Mesenchymal stem cell (in vitro differentiated cells and primary cell): ENCODE results near the gene RAB33B.

Experiments
- DNase-seq: peaks from one replicate; pipeline ENCODE4 v3.0.0-alpha.2; 2013
- H2AFZ ChIP-seq: one replicate; pipeline ENCODE4 v1.6.1; 2013; ENCODE audit warnings: low read depth, mild to moderate bottlenecking, control low read depth, inconsistent platforms, low read length, moderate library complexity
- H2AK5ac ChIP-seq: 2 replicates; pipeline ENCODE4 v1.6.1; 2013; ENCODE audit warnings: low read length, moderate library complexity, mild to moderate bottlenecking, inconsistent platforms; ENCODE audit not compliant: severe bottlenecking
- H2BK120ac ChIP-seq: one replicate; pipeline ENCODE4 v1.6.1; 2013; ENCODE audit warnings: low read depth, mild to moderate bottlenecking, inconsistent platforms, low read length, moderate library complexity
- H2BK12ac ChIP-seq, 2 experiments: one replicate each; pipeline ENCODE4 v1.6.1; 2013; ENCODE audit warnings: inconsistent platforms in 2 of 2, low read length in 2 of 2, mild to moderate bottlenecking in 2 of 2, moderate library complexity in 2 of 2, control low read depth in 1 of 2
- H2BK15ac ChIP-seq: one replicate; pipeline ENCODE4 v1.6.1; 2013; ENCODE audit warnings: mild to moderate bottlenecking, low read depth, inconsistent platforms; ENCODE audit not compliant: poor library complexity, severe bottlenecking
- H2BK5ac ChIP-seq: 2 replicates; pipeline ENCODE4 v1.6.1; 2013; ENCODE audit warnings: low read depth, mild to moderate bottlenecking, low read length, control low read depth, inconsistent platforms; ENCODE audit not compliant: poor library complexity, severe bottlenecking
- H3K14ac ChIP-seq, 2 experiments: one replicate each; pipeline ENCODE4 v1.6.1; 2013; ENCODE audit warnings: inconsistent platforms in 2 of 2, low read length in 2 of 2, control low read depth in 1 of 2, mild to moderate bottlenecking in 1 of 2, moderate library complexity in 1 of 2
- H3K18ac ChIP-seq, 2 experiments: one replicate each; pipeline ENCODE4 v1.6.1; 2013; ENCODE audit warnings: inconsistent platforms in 2 of 2, low read length in 2 of 2, control low read depth in 1 of 2, low read depth in 1 of 2, mild to moderate bottlenecking in 1 of 2
- H3K23ac ChIP-seq, 2 experiments: one replicate each; pipeline ENCODE4 v1.6.1; 2013; ENCODE audit warnings: inconsistent platforms in 2 of 2, low read length in 2 of 2, mild to moderate bottlenecking in 2 of 2, moderate library complexity in 2 of 2, control low read depth in 1 of 2
- H3K27ac ChIP-seq: 2 replicates; pipeline ENCODE4 v1.5.1; 2013; ENCODE audit warnings: mild to moderate bottlenecking, moderate library complexity, low read length, control low read depth, inconsistent platforms; ENCODE audit not compliant: poor library complexity, severe bottlenecking
- H3K27me3 ChIP-seq, 2 experiments: 2 replicates each; pipeline versions ENCODE4 v1.6.1 to v1.7.0; 2013; ENCODE audit warnings: low read length in 2 of 2, mild to moderate bottlenecking in 2 of 2, moderate library complexity in 2 of 2, control low read depth in 1 of 2, inconsistent platforms in 1 of 2; ENCODE audit not compliant: control insufficient read depth in 1 of 2, insufficient read depth in 1 of 2
- H3K36me3 ChIP-seq, 2 experiments: 2 replicates each; pipeline versions ENCODE4 v1.6.1 to v1.7.0; 2013; ENCODE audit warnings: low read length in 2 of 2, control low read depth in 1 of 2, inconsistent platforms in 1 of 2, low read depth in 1 of 2, mild to moderate bottlenecking in 1 of 2; ENCODE audit not compliant: insufficient read depth in 2 of 2, control insufficient read depth in 1 of 2
- H3K4ac ChIP-seq, 2 experiments: one replicate each; pipeline ENCODE4 v1.6.1; 2013; ENCODE audit warnings: inconsistent platforms in 2 of 2, low read length in 2 of 2, mild to moderate bottlenecking in 2 of 2, moderate library complexity in 2 of 2, control low read depth in 1 of 2, low read depth in 1 of 2
- H3K4me1 ChIP-seq: 2 replicates; pipeline ENCODE4 v1.6.1; 2013; ENCODE audit warnings: low read depth, low read length, control low read depth; ENCODE audit not compliant: control insufficient read depth, insufficient read depth
- H3K4me2 ChIP-seq: 2 replicates; pipeline ENCODE4 v1.6.1; 2013; ENCODE audit warnings: low read length, mild to moderate bottlenecking, inconsistent platforms; ENCODE audit not compliant: poor library complexity, severe bottlenecking
- H3K4me3 ChIP-seq, 2 experiments: 2 replicates each; pipeline versions ENCODE4 v1.5.1 to v1.7.0; 2013; ENCODE audit warnings: low read length in 2 of 2, mild to moderate bottlenecking in 2 of 2, control low read depth in 1 of 2, low read depth in 1 of 2; ENCODE audit not compliant: insufficient read depth in 1 of 2
- H3K79me1 ChIP-seq: replicated peaks from 2 replicates; pipeline ENCODE4 v1.6.1; 2013; ENCODE audit warnings: mild to moderate bottlenecking, control low read depth, low read length, inconsistent platforms; ENCODE audit not compliant: poor library complexity, severe bottlenecking
- H3K9ac ChIP-seq: 2 replicates; pipeline ENCODE4 v1.7.0; 2013; ENCODE audit warnings: mild to moderate bottlenecking, low read length, moderate library complexity
- H3K9me3 ChIP-seq: 2 replicates; pipeline ENCODE4 v1.7.0; 2013; ENCODE audit warnings: mild to moderate bottlenecking, low read length; ENCODE audit not compliant: control insufficient read depth
- H4K8ac ChIP-seq: one replicate; pipeline ENCODE4 v1.6.1; 2013; ENCODE audit warnings: inconsistent platforms, mild to moderate bottlenecking, low read length, moderate library complexity
- H4K91ac ChIP-seq: one replicate; pipeline ENCODE4 v1.6.1; 2013; ENCODE audit warnings: mild to moderate bottlenecking, low read length, inconsistent platforms
- WGBS: methylation state at CpG from one replicate; pipeline ENCODE4 v1.1.7; 2013; ENCODE audit warnings: mixed read lengths; 5-methylcytosine and 5-hydroxymethylcytosine counted together

RAB33B gene

DNA sequence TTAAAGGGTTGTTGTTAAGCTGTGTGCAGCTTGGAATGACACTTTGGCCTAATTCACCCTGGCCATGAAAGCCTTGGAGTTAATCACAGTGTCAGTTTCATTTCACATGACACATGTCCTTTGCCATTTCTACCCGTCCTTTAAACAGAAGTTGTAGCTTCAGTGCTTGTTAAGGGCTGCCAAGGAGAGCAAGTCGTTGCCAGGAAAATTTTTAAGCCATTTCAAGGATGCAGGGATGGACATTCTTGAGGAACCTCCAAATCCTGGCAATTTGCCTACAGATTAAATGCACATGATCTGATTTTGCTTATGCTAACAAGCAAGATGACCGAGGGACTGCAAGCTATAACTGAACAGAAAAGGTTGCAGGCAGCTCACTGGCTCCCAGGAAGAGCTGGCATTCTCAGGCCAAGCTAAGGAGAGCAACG, 61.6 kb downstream of the RAB33B start:
- no peak overlapping the region for H3K18ac ChIP-seq
- no peak overlapping the region for H2AK5ac ChIP-seq
- H3K9me3 ChIP-seq: no peaks in the 10 kb centered on the region
- H3K4me3 ChIP-seq: no peak overlapping the region
- no peak overlapping the region for H2BK5ac ChIP-seq
- no peak overlapping the region for H3K4me2 ChIP-seq
- H3K4ac ChIP-seq: no peak overlapping the region
- no peak overlapping the region for H2BK120ac ChIP-seq
- H3K23ac ChIP-seq: no peak overlapping the region
- H2BK15ac ChIP-seq: no peak overlapping the region
- no peak overlapping the region for H4K91ac ChIP-seq
- peaks cover 40 to 91% of the 10 kb centered on the region in 2 experiments for H3K36me3 ChIP-seq
- H2AFZ ChIP-seq: no peak overlapping the region
- no peak overlapping the region for H3K14ac ChIP-seq
- no peak overlapping the region for H4K8ac ChIP-seq
- no peak for DNase-seq
- H3K9ac ChIP-seq: no peak overlapping the region
- no peaks in the 10 kb centered on the region for H3K27me3 ChIP-seq
- peaks cover 2% of the 10 kb centered on the region for H3K4me1 ChIP-seq
- WGBS: 95% methylated on average over 4 of the region's 4 CpGs
- peaks cover 7% of the 10 kb centered on the region for H3K79me1 ChIP-seq
- H2BK12ac ChIP-seq: no peak overlapping the region
- no peak overlapping the region for H3K27ac ChIP-seq

DNA sequence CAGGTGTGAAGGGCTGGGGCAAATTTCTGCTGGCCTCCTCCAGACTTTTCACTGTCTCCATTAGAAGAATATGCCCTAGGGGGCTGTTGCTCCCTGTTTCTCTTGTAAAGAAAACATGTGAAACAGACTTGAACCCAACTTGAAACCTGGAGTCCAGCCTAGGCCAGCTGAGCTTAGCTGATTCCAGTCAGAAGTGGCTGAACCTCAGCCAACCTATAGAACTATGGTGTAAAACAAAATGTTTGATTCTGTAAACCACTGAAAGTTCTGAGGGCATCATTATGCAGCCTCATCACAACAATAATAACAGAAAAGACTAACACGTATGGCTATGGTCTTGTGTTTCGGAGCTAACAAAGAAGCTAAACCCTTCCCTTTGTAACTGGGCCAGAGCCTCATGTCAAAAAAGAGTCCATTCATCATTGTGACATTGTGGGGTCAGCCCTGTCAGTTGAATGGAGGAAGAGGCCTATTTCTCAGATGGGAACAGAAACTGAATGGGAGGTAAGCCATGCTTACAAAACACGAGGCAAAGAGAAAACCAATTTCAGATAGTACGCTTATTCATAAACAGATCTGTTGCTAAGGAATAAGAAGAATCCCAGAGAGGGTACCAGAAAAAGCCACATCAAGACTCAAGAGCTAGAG, 68.0 kb downstream of the RAB33B start:
- 97% methylated on average over 4 of the region's 4 CpGs for WGBS
- H2AK5ac ChIP-seq: no peak overlapping the region

DNA sequence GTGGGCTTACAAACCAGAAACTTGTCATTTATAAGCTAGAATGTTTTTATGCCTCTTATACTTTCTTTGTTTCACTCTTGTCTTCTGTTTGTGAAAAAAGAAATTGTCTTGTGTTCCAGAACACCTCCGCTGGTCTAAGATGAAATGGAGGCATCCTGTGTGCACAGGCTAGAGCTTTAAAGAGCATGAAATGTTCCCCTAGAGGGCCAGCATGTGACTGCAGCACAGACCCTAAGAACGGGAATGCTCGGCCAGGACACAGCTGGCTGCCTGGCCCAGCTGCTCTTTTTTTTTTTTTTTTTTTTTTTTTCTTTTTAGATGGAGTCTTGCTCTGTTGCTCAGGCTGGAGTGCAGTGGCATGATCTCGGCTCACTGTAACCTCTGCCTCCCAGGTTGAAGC, 68.5 kb downstream of the RAB33B start:
- Histone ChIP-seq H2BK5ac (no peak overlapping the region), H3K18ac (no peak overlapping the region), H3K9me3 (no peaks in the 10 kb centered on the region), H4K91ac (no peak overlapping the region), H3K27ac (no peak overlapping the region), H2AFZ (no peak overlapping the region), H2AK5ac (no peak overlapping the region), H3K27me3 (no peaks in the 10 kb centered on the region), H3K4ac (no peak overlapping the region), H4K8ac (no peak overlapping the region), H2BK12ac (no peak overlapping the region), H2BK15ac (no peak overlapping the region), H3K23ac (no peak overlapping the region), H3K79me1 (peaks cover 8% of the 10 kb centered on the region), H3K4me3 (no peak overlapping the region), H2BK120ac (no peak overlapping the region), H3K9ac (no peak overlapping the region), H3K36me3 (peaks cover 38 to 93% of the 10 kb centered on the region in 2 experiments), H3K14ac (no peak overlapping the region), H3K4me2 (no peak overlapping the region), H3K4me1 (peaks cover 4% of the 10 kb centered on the region)
- WGBS: 85% methylated on average over 4 of the region's 4 CpGs
- DNase-seq: no peak

More for the DNA sequence above, 68.0 kb downstream of the RAB33B start:
- Histone ChIP-seq H3K79me1 (peaks cover 7% of the 10 kb centered on the region), H4K91ac (no peak overlapping the region), H4K8ac (no peak overlapping the region), H3K36me3 (peaks cover 39 to 93% of the 10 kb centered on the region in 2 experiments), H3K4me1 (peaks cover 4% of the 10 kb centered on the region), H3K27ac (no peak overlapping the region), H3K14ac (no peak overlapping the region), H3K4ac (no peak overlapping the region), H2BK12ac (no peak overlapping the region), H3K9me3 (no peaks in the 10 kb centered on the region), H3K23ac (no peak overlapping the region), H3K4me3 (no peak overlapping the region), H2AFZ (no peak overlapping the region), H3K9ac (no peak overlapping the region), H2BK15ac (no peak overlapping the region), H3K18ac (no peak overlapping the region), H3K27me3 (no peaks in the 10 kb centered on the region), H2BK120ac (no peak overlapping the region), H2BK5ac (no peak overlapping the region), H3K4me2 (no peak overlapping the region)
- no peak for DNase-seq

DNA sequence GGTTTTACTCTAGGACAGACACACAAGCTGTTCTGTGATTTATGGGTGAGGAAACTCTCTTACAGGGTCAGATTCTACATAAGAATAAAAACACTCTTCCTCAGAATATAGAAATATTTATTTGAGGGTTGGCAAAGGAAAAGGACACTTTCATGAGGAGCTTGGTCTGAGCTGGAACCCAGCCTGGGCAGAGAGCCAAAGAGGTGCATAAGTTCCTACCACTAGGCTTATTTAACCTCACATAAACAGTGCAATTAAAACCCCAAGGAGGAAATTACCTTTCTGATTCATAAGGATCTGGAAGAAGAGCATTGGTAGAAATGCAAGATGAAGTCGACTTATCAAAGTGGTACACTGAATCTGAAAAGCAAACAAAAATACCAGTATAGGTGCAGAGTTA, 69.2 kb downstream of the RAB33B start:
- no peak overlapping the region for H3K4me3 ChIP-seq
- H3K9ac ChIP-seq: no peak overlapping the region
- no peak overlapping the region for H2AK5ac ChIP-seq
- no peak overlapping the region for H3K14ac ChIP-seq
- H3K27ac ChIP-seq: no peak overlapping the region
- H2BK12ac ChIP-seq: no peak overlapping the region
- H3K4ac ChIP-seq: no peak overlapping the region
- H2BK5ac ChIP-seq: no peak overlapping the region
- H3K4me1 ChIP-seq: peaks cover 4% of the 10 kb centered on the region
- no peak overlapping the region for H2BK120ac ChIP-seq
- no peak overlapping the region for H3K23ac ChIP-seq
- WGBS: 100% methylated on average over 1 of the region's 1 CpG
- no peak overlapping the region for H2BK15ac ChIP-seq
- H3K27me3 ChIP-seq: no peaks in the 10 kb centered on the region
- H3K18ac ChIP-seq: no peak overlapping the region
- H3K79me1 ChIP-seq: peaks cover 5% of the 10 kb centered on the region
- H4K8ac ChIP-seq: no peak overlapping the region
- no peak overlapping the region for H3K4me2 ChIP-seq
- peaks cover 32 to 93% of the 10 kb centered on the region in 2 experiments for H3K36me3 ChIP-seq
- DNase-seq: no peak
- H4K91ac ChIP-seq: no peak overlapping the region
- H2AFZ ChIP-seq: no peak overlapping the region
- H3K9me3 ChIP-seq: no peaks in the 10 kb centered on the region
